ENCODE results near the gene ZNF653. TPM values are rescaled to one million over a fixed set of nuclear protein-coding genes. Genes with fewer than 3 reads are reported as not detected.

The ZNF653 gene
- total RNA-seq, 1 experiment from 2014 or later, result 10.3 TPM

GRCh38 chr19:11435833-11436313 is 69.8 kb downstream of the ZNF653 start:
- H3K27ac Mint-ChIP-seq, result peak overlapping the region; percentile 97

GRCh38 chr19:11435057-11435832 is 70.4 kb downstream of the ZNF653 start, which contains the start of the genes ODAD3 and PRKCSH:
TSS of gene ODAD3 (minus strand) at chr19:11435121. CDS start at chr19:11435016, 105 bp downstream.
TSS of gene PRKCSH (plus strand) at chr19:11435635. CDS start at chr19:11436118, 483 bp downstream.
- peak within 1 kb of the TSS; percentile 96 for H3K4me3 Mint-ChIP-seq
- POLR2A ChIA-PET, result interaction anchor here (1.0 to 1.4 kb wide), 7 partner anchors 9 to 61 kb away, joined by 3 to 14 read pairs (median 6); partner anchors contain the start of genes EPOR, RGL3 and SWSAP1
- no peaks in the 10 kb centered on the region for H3K9me3 Mint-ChIP-seq
- DNase-seq (ENCODE audit: low spot score), result peak; percentile 99
- peak within 1 kb of the TSS; percentile 97 for H3K27ac Mint-ChIP-seq
- no peaks in the 10 kb centered on the region for H3K27me3 Mint-ChIP-seq (ENCODE audit: low read depth)
- peaks cover 11% of the 10 kb centered on the region for H3K4me1 Mint-ChIP-seq
- CTCF ChIA-PET, result interaction anchor here (0.6 to 4.9 kb wide), 33 partner anchors 8 to 624 kb away, joined by 3 to 111 read pairs (median 4); partner anchors contain the start of genes CCDC159, EPOR, RAB3D and RGL3
- ATAC-seq, result peak; percentile 91
- H3K36me3 Mint-ChIP-seq, result peaks cover 29% of the 10 kb centered on the region
- TF ChIP-seq ARID4B (CRISPR knock-in tag; IDR thresholded peaks at IDR 0.05; ENCODE audit: borderline replicate concordance) (no peak; the same call in 1 of the 2 replicates), FOXP1 (CRISPR knock-in tag; IDR thresholded peaks at IDR 0.05; ENCODE audit: borderline replicate concordance) (0 out of 2 replicates have a peak, but pooled peaks have one; percentile 51), TEAD1 (CRISPR knock-in tag; IDR thresholded peaks at IDR 0.05) (peak; percentile 68; the same call in 1 of the 2 replicates), HMGXB4 (CRISPR knock-in tag; IDR thresholded peaks at IDR 0.05) (0 out of 2 replicates have a peak, but pooled peaks have one; percentile 23), E2F1 (CRISPR knock-in tag; IDR thresholded peaks at IDR 0.05) (peak; percentile 71; the same call in 1 of the 2 replicates), AFF4 (CRISPR knock-in tag; IDR thresholded peaks at IDR 0.05; ENCODE audit: borderline replicate concordance) (no peak), CREM (CRISPR knock-in tag; IDR thresholded peaks at IDR 0.05) (peak; percentile 87)

More at GRCh38 chr19:11435833-11436313, 69.8 kb downstream of the ZNF653 start:
- ATAC-seq, result no peak
- H3K9me3 Mint-ChIP-seq, result no peaks in the 10 kb centered on the region
- H3K4me3 Mint-ChIP-seq, result peak overlapping the region; percentile 96
- peaks cover 35% of the 10 kb centered on the region for H3K36me3 Mint-ChIP-seq
- H3K4me1 Mint-ChIP-seq, result peaks cover 11% of the 10 kb centered on the region
- ChIA-PET POLR2A (interaction anchor here (1.0 to 1.4 kb wide), 6 partner anchors 9 to 62 kb away, joined by 3 to 14 read pairs (median 6); partner anchors contain the start of genes EPOR, RGL3 and SWSAP1), CTCF (interaction anchor here (0.6 to 4.9 kb wide), 29 partner anchors 8 to 624 kb away, joined by 3 to 111 read pairs (median 5); partner anchors contain the start of genes CCDC159, EPOR, RAB3D and RGL3)
- no peak for DNase-seq (ENCODE audit: low spot score)
- TF ChIP-seq ELF4 (CRISPR knock-in tag; IDR thresholded peaks at IDR 0.05; ENCODE audit: low read depth) (no peak), EMX1 (CRISPR knock-in tag; IDR thresholded peaks at IDR 0.05) (no peak), CREB1 (CRISPR knock-in tag; IDR thresholded peaks at IDR 0.05) (no peak), TEAD1 (CRISPR knock-in tag; IDR thresholded peaks at IDR 0.05) (no peak), ZNF425 (CRISPR knock-in tag; conservative IDR thresholded peaks at IDR 0.05) (no peak), GRHL2 (CRISPR knock-in tag; IDR thresholded peaks at IDR 0.05; ENCODE audit: insufficient replicate concordance, severe bottlenecking) (no peak), FOXP1 (CRISPR knock-in tag; IDR thresholded peaks at IDR 0.05; ENCODE audit: borderline replicate concordance) (0 out of 2 replicates have a peak, but pooled peaks have one; percentile 7), TCF7 (CRISPR knock-in tag; IDR thresholded peaks at IDR 0.05; ENCODE audit: low read depth) (no peak), E2F5 (CRISPR knock-in tag; IDR thresholded peaks at IDR 0.05) (0 out of 2 replicates have a peak, but pooled peaks have one; percentile 15), RELA (CRISPR knock-in tag; IDR thresholded peaks at IDR 0.05; ENCODE audit: borderline replicate concordance) (0 out of 2 replicates have a peak, but pooled peaks have one; percentile 42)
- no peaks in the 10 kb centered on the region for H3K27me3 Mint-ChIP-seq (ENCODE audit: low read depth)
